Measurements from ENCODE around the gene NDST4.
"Not testable (repeated sequence)": the region's sequence is repeated elsewhere in the genome, so short reads cannot be mapped to it uniquely, and the experiment has no call there.

Gene NDST4

GRCh38 chr4:115054836-115055235, 58.6 kb downstream of the NDST4 start:
- DNase-seq (ENCODE audit: low read depth) = no peak

- DNase-seq (ENCODE audit: low read depth) = no peak
Observed at GRCh38 chr4:115053313-115053712, 60.1 kb downstream of the NDST4 start.

GRCh38 chr4:115042496-115042895, 70.9 kb downstream of the NDST4 start:
- DNase-seq (ENCODE audit: low read depth) = no peak

- DNase-seq (ENCODE audit: low read depth) = no peak
Observed at GRCh38 chr4:115030281-115030680, 83.1 kb downstream of the NDST4 start.

GRCh38 chr4:115028682-115029410, 84.6 kb downstream of the NDST4 start:
- no peak for DNase-seq (ENCODE audit: low read depth)

GRCh38 chr4:114999880-115000279, 113.5 kb downstream of the NDST4 start:
- no peak for DNase-seq (ENCODE audit: low read depth)

- no peak for DNase-seq (ENCODE audit: low read depth)
Observed at GRCh38 chr4:114998316-114998715, 115.1 kb downstream of the NDST4 start.

- DNase-seq (ENCODE audit: low read depth) = no peak
Observed at GRCh38 chr4:114997576-114998247, 115.7 kb downstream of the NDST4 start.

- no peak for DNase-seq (ENCODE audit: low read depth)
Observed at GRCh38 chr4:114986133-114986532, 127.3 kb downstream of the NDST4 start.

GRCh38 chr4:114980932-114981708, 132.3 kb downstream of the NDST4 start:
- DNase-seq (ENCODE audit: low read depth) = no peak

- not testable (repeated sequence) for DNase-seq (ENCODE audit: low read depth)
Observed at GRCh38 chr4:114980399-114980798, 133.0 kb downstream of the NDST4 start.

- DNase-seq (ENCODE audit: low read depth) = no peak
Observed at GRCh38 chr4:114976901-114977300, 136.5 kb downstream of the NDST4 start.

GRCh38 chr4:114964026-114964425, 149.4 kb downstream of the NDST4 start:
- no peak for DNase-seq (ENCODE audit: low read depth)

- no peak for DNase-seq (ENCODE audit: low read depth)
Observed at GRCh38 chr4:114945616-114946015, 167.8 kb downstream of the NDST4 start.

- no peak for DNase-seq (ENCODE audit: low read depth)
Observed at GRCh38 chr4:114941503-114941902, 171.9 kb downstream of the NDST4 start.

GRCh38 chr4:114927881-114928280, 185.5 kb downstream of the NDST4 start:
- DNase-seq (ENCODE audit: low read depth) = no peak

GRCh38 chr4:114926583-114926982, 186.8 kb downstream of the NDST4 start:
- no peak for DNase-seq (ENCODE audit: low read depth)

- no peak for DNase-seq (ENCODE audit: low read depth)
Observed at GRCh38 chr4:114924311-114924710, 189.1 kb downstream of the NDST4 start.

- no peak for DNase-seq (ENCODE audit: low read depth)
Observed at GRCh38 chr4:114922592-114922933, 190.9 kb downstream of the NDST4 start.

- DNase-seq (ENCODE audit: low read depth) = no peak
Observed at GRCh38 chr4:114921790-114922591, 191.4 kb downstream of the NDST4 start.

- DNase-seq (ENCODE audit: low read depth) = no peak
Observed at GRCh38 chr4:114921191-114921590, 192.2 kb downstream of the NDST4 start.

GRCh38 chr4:114911111-114911510, 202.3 kb downstream of the NDST4 start:
- no peak for DNase-seq (ENCODE audit: low read depth)

All from T-helper 22 cell (primary cell).